Fibroblast of pulmonary artery (primary cell): ENCODE data around the gene GPC5.

ENCODE experiments used
- DNase-seq: peaks from one replicate; pipeline ENCODE4 v3.0.0-alpha.2; 2010; ENCODE audit warnings: low read depth
- H3K4me3 ChIP-seq: replicated peaks from 2 replicates; pipeline ENCODE4 v1.5.1; 2011; ENCODE audit warnings: low read depth, mild to moderate bottlenecking, control low read depth, low read length, moderate library complexity
- TF ChIP-seq, protein P1 (sequence below): IDR thresholded peaks from 2 replicates; pipeline ENCODE4 v1.5.1; 2011; ENCODE audit warnings: mild to moderate bottlenecking, control low read depth, low read length, inconsistent platforms; ENCODE audit errors: missing control alignments

The GPC5 gene

DNA sequence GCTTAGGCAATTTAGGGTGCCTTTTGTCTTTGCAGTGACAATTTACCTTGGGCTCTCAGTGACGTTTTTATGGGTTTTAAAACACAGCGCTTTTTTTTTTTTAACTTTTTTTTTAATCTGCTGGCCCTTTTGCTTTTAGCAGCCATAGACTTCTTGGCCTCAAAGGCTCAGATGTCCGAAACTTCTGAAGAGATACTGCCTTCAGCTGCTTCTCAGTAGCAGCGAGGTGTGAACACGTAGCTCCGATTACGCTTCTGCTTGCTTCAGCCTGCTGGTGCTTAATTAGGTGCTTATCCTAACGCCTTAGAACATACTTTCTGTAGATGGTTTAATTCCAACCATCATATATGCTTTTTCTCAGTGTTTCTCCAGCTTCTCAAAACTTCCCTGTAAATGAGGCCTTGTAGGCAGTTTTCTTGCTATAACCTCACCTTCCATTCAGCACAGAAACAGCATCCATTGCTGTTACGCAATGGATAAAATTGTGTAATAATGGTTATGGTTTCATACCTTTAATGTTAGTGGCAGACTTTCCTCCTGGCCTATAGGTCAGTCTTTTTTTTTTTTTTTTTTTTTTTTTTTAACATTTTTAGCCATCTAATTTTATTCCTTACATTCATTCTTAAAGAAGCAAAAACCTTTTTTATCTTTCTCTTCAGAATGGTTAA lies 723.9 kb downstream of the GPC5 start:
- TF ChIP-seq, protein P1, sequence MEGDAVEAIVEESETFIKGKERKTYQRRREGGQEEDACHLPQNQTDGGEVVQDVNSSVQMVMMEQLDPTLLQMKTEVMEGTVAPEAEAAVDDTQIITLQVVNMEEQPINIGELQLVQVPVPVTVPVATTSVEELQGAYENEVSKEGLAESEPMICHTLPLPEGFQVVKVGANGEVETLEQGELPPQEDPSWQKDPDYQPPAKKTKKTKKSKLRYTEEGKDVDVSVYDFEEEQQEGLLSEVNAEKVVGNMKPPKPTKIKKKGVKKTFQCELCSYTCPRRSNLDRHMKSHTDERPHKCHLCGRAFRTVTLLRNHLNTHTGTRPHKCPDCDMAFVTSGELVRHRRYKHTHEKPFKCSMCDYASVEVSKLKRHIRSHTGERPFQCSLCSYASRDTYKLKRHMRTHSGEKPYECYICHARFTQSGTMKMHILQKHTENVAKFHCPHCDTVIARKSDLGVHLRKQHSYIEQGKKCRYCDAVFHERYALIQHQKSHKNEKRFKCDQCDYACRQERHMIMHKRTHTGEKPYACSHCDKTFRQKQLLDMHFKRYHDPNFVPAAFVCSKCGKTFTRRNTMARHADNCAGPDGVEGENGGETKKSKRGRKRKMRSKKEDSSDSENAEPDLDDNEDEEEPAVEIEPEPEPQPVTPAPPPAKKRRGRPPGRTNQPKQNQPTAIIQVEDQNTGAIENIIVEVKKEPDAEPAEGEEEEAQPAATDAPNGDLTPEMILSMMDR = no peak
- DNase-seq = peak; percentile 10
- H3K4me3 ChIP-seq = no peak overlapping the region

- TF ChIP-seq, protein P1 = no peak
- no peak overlapping the region for H3K4me3 ChIP-seq
- DNase-seq = no peak
Observed at GRCh38 chr13:92126399-92126798, 728.0 kb downstream of the GPC5 start.

DNA sequence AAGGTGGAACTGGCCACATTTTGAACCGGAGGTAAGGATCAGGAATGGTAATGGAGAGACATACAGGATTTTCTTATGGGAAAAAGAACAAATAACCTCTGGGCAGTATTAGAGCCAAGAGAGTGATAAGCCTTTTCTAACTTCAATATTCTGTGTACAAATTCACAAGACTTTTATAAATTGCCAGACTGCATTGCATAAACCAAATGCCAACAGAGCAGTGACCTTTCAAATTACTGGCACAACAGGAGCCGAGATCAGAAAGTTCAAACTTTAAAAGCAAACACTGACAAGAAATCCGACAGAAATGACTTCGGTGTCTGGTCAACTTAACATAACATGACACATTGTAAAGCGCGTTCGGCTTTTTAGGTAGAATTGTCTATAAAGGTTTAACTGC lies 737.1 kb downstream of the GPC5 start:
- no peak for DNase-seq
- TF ChIP-seq, protein P1 = no peak
- no peak overlapping the region for H3K4me3 ChIP-seq

GRCh38 chr13:92136449-92137155 lies 738.2 kb downstream of the GPC5 start:
- peak; percentile 7 for DNase-seq
- no peak overlapping the region for H3K4me3 ChIP-seq
- TF ChIP-seq, protein P1 = no peak

DNA sequence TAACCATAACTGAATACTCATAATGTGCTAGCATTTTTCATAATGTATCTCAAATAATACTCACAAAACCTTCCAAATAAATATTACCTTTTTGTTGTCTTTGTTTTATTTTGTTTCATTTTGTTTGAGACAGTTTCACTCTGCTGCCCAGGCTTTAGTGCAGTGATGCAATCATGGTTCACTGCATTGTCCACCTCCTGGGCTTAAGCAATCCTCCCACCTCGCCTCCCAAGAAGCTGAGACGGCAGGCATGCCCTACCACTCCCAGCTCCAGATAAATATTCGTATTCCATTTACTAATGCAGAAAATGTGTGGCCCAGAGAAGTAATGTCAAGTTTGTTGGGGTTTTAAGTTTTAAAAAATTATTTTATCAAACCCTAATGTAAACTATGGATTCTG lies 739.1 kb downstream of the GPC5 start:
- TF ChIP-seq, protein P1 = no peak
- no peak overlapping the region for H3K4me3 ChIP-seq
- peak; percentile 67 for DNase-seq

GRCh38 chr13:92143766-92144165 lies 745.3 kb downstream of the GPC5 start:
- DNase-seq = peak; percentile 8
- TF ChIP-seq, protein P1 = no peak
- H3K4me3 ChIP-seq = no peak overlapping the region
